ENCODE results near the gene FAM89B. TPM values are rescaled to one million over a fixed set of nuclear protein-coding genes. Genes with fewer than 3 reads are reported as not detected.
A peak's percentile ranks its signal among the peaks of the same experiment; 100 is the strongest.
"Not testable (repeated sequence)": the region's sequence is repeated elsewhere in the genome, so short reads cannot be mapped to it uniquely, and the experiment has no call there.

The FAM89B gene
- total RNA-seq (17.5 and 23.4 TPM in 2 replicates), polyA plus RNA-seq (18.2 and 18.3 TPM in 2 replicates), polyA minus RNA-seq (ENCODE audit: low replicate concordance) (43.9 and 64.2 TPM in 2 replicates)
- polyA plus RNA-seq (2012): 30.6 and 41.2 TPM in 2 replicates

DNA sequence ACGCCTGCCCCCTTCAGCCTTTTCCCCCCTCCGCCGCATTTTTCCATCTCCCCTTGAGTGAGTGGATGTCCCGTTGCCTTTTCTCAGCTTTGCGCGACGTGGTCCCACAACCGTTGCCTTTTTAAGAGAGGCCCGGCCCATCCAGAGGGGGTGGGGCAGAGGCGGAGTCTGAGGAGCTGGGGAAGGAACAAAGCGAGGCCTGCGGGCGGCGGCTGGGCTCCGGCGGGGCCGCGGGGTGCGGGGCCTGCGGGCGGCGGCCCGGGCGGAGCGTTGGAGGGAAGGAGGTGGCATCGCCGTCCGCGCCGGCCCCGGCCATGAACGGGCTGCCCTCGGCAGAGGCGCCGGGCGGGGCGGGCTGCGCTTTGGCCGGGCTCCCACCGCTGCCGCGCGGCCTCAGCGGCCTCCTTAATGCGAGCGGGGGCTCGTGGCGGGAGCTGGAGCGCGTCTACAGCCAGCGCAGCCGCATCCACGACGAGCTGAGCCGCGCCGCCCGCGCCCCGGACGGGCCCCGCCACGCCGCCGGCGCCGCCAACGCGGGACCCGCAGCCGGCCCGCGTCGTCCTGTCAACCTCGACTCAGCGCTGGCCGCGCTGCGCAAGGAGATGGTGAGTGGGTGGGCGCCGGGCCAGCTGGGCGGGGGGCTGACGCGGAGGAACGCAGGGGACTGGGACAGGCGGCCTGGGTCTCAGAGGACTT is at the start of gene FAM89B:
Gene FAM89B (plus strand): TSS at position 183 of the 696 bp plus-strand sequence. CDS start 132 bp downstream, at position 315.
- Histone ChIP-seq H2AFZ (ENCODE audit: low read length) (no peak within 1 kb of the TSS), H3K4me1 (ENCODE audit: control insufficient read depth, extremely low read depth, insufficient read depth, low read length) (peaks cover 48% of the 10 kb centered on the region)

DNA sequence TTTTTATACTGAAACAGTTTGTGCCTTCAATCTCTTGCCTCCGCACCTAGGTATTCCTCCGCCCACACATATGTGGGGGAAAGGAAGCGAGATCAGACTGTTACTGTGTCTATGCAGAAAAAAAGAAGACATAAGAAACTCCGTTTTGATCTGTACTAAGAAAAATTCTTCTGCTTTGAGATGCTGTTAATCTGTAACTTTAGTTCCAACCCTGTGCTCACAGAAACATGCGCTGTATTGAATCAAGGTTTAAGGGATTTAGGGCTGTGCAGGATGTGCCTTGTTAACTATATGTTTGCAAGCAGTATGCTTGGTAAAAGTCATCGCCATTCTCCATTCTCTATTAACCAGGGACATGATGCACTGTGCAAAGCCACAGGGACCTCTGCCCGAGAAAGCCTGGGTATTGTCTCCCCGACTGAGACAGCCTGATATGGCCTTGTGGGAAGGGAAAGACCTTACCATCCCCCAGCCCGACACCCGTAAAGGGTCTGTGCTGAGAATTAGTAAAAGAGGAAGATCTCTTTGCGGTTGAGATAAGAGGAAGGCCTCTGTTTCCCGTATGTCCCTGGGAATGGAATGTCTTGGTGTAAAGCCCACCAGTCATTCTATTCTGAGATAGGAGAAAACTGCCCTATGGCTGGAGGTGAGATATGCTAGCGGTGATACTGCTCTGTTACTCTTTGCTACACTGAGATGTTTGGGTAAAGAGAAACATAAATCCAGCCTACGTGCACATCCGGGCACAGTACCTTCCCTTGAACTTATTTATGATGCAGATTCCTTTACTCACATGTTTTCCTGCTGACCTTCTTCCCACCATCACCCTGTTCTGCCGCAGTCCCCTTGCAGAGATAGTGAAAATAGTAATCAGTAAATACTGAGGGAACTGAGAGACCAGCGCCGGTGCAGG is 49.4 kb upstream of the FAM89B start:
- H2AFZ ChIP-seq (ENCODE audit: low read length); H3K27me3 ChIP-seq (ENCODE audit: control insufficient read depth, insufficient read depth, low read length); H3K27ac ChIP-seq (ENCODE audit: insufficient read depth, low read length); H3K9me3 ChIP-seq (ENCODE audit: control insufficient read depth, insufficient read depth, low read depth, low read length); H3K9ac ChIP-seq (ENCODE audit: insufficient read depth, low read length); H4K20me1 ChIP-seq (ENCODE audit: control insufficient read depth, extremely low read depth, insufficient read depth, low read length); DNase-seq (ENCODE audit: low read depth in 2 of 2); H3K4me2 ChIP-seq (ENCODE audit: extremely low read depth, insufficient read depth, low read length); H3K4me1 ChIP-seq (ENCODE audit: control insufficient read depth, extremely low read depth, insufficient read depth, low read length); H3K4me3 ChIP-seq (replicated peaks in 1 of 4; ENCODE audit: control extremely low read depth in 1 of 4, insufficient read depth in 1 of 4, low read depth in 3 of 4, low read length in 4 of 4); H3K36me3 ChIP-seq (ENCODE audit: control insufficient read depth, insufficient read depth, low read length): not testable (repeated sequence)
- peaks cover 23% of the 10 kb centered on the region for H3K79me2 ChIP-seq (ENCODE audit: control insufficient read depth, insufficient read depth, low read length)

More for the DNA sequence above, at the start of gene FAM89B:
- H3K9me3 ChIP-seq (ENCODE audit: control insufficient read depth, insufficient read depth, low read depth, low read length): no peaks in the 10 kb centered on the region
- H3K4me3 ChIP-seq (replicated peaks in 1 of 4; ENCODE audit: control extremely low read depth in 1 of 4, insufficient read depth in 1 of 4, low read depth in 3 of 4, low read length in 4 of 4): peak within 1 kb of the TSS; percentile 61 to 89 (median 73)
- H3K27me3 ChIP-seq (ENCODE audit: control insufficient read depth, insufficient read depth, low read length): no peaks in the 10 kb centered on the region
- no peaks in the 10 kb centered on the region for H4K20me1 ChIP-seq (ENCODE audit: control insufficient read depth, extremely low read depth, insufficient read depth, low read length)
- H3K9ac ChIP-seq (ENCODE audit: insufficient read depth, low read length): peak within 1 kb of the TSS; percentile 52
- peak; percentile 82 to 84 for DNase-seq (ENCODE audit: low read depth in 2 of 2)
- H3K79me2 ChIP-seq (ENCODE audit: control insufficient read depth, insufficient read depth, low read length): peaks cover 46% of the 10 kb centered on the region
- peak within 1 kb of the TSS; percentile 47 for H3K27ac ChIP-seq (ENCODE audit: insufficient read depth, low read length)
- no peak for TF ChIP-seq EZH2 (IDR thresholded peaks at IDR 0.05; ENCODE audit: low read length, missing control alignments)
- TF ChIP-seq, protein P1, sequence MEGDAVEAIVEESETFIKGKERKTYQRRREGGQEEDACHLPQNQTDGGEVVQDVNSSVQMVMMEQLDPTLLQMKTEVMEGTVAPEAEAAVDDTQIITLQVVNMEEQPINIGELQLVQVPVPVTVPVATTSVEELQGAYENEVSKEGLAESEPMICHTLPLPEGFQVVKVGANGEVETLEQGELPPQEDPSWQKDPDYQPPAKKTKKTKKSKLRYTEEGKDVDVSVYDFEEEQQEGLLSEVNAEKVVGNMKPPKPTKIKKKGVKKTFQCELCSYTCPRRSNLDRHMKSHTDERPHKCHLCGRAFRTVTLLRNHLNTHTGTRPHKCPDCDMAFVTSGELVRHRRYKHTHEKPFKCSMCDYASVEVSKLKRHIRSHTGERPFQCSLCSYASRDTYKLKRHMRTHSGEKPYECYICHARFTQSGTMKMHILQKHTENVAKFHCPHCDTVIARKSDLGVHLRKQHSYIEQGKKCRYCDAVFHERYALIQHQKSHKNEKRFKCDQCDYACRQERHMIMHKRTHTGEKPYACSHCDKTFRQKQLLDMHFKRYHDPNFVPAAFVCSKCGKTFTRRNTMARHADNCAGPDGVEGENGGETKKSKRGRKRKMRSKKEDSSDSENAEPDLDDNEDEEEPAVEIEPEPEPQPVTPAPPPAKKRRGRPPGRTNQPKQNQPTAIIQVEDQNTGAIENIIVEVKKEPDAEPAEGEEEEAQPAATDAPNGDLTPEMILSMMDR (conservative IDR thresholded peaks at IDR 0.05 in 1 of 2, IDR thresholded peaks at IDR 0.05 in 1 of 2; ENCODE audit: low read depth in 1 of 2, low read length in 2 of 2): no peak
- H3K4me2 ChIP-seq (ENCODE audit: extremely low read depth, insufficient read depth, low read length): peak within 1 kb of the TSS; percentile 90
- peaks cover 1% of the 10 kb centered on the region for H3K36me3 ChIP-seq (ENCODE audit: control insufficient read depth, insufficient read depth, low read length)

DNA sequence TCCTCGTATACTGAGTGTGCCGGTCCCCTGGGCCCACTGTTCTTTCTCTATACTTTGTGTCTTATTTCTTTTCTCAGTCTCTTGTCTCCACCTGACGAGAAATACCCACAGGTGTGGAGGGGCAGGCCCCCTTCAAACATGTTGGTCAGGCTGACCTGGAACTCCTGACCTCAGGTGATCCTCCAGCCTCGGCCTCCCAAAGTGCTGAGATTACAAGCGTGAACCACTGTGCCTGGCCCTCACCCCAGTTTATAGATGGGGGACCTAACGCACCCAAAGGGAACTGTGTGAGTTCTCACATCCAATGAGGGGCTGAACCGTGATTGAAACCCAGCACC is 48.7 kb upstream of the FAM89B start:
- H3K4me1 ChIP-seq (ENCODE audit: control insufficient read depth, extremely low read depth, insufficient read depth, low read length); H3K9me3 ChIP-seq (ENCODE audit: control insufficient read depth, insufficient read depth, low read depth, low read length); DNase-seq (ENCODE audit: low read depth in 2 of 2); H4K20me1 ChIP-seq (ENCODE audit: control insufficient read depth, extremely low read depth, insufficient read depth, low read length); H3K4me2 ChIP-seq (ENCODE audit: extremely low read depth, insufficient read depth, low read length); H3K36me3 ChIP-seq (ENCODE audit: control insufficient read depth, insufficient read depth, low read length); H3K9ac ChIP-seq (ENCODE audit: insufficient read depth, low read length); H2AFZ ChIP-seq (ENCODE audit: low read length); H3K27me3 ChIP-seq (ENCODE audit: control insufficient read depth, insufficient read depth, low read length); H3K4me3 ChIP-seq (replicated peaks in 1 of 4; ENCODE audit: control extremely low read depth in 1 of 4, insufficient read depth in 1 of 4, low read depth in 3 of 4, low read length in 4 of 4); H3K27ac ChIP-seq (ENCODE audit: insufficient read depth, low read length): not testable (repeated sequence)
- peaks cover 23% of the 10 kb centered on the region for H3K79me2 ChIP-seq (ENCODE audit: control insufficient read depth, insufficient read depth, low read length)

Measured in fibroblast of lung (primary cell).